ENCODE data around the gene GRID2. TPM values are rescaled to one million over a fixed set of nuclear protein-coding genes. Genes with fewer than 3 reads are reported as not detected.
A peak's percentile ranks its signal among the peaks of the same experiment; 100 is the strongest.
"Not testable (repeated sequence)": the region's sequence is repeated elsewhere in the genome, so short reads cannot be mapped to it uniquely, and the experiment has no call there.

GRID2 gene
- total RNA-seq, 1 experiment from 2014 or later: 2.2 TPM

GRCh38 chr4:92450694-92451093 lies 146.9 kb downstream of the GRID2 start:
- no peak for ATAC-seq
- H3K4me2 ChIP-seq (ENCODE audit: low read length): no peak overlapping the region
- H2AFZ ChIP-seq (ENCODE audit: low read length): no peak overlapping the region
- no peaks in the 10 kb centered on the region for H3K9me3 ChIP-seq (ENCODE audit: low read length)
- H3K36me3 ChIP-seq (ENCODE audit: low read depth, low read length): no peaks in the 10 kb centered on the region
- no peak for DNase-seq
- H3K4me1 ChIP-seq (ENCODE audit: insufficient read depth, low read length): no peaks in the 10 kb centered on the region
- H3K27ac ChIP-seq (ENCODE audit: low read length): no peak overlapping the region
- no peaks in the 10 kb centered on the region for H3F3A ChIP-seq (ENCODE audit: low read length, unreplicated experiment)
- no peak overlapping the region for H3K9ac ChIP-seq (ENCODE audit: low read length)
- POLR2A ChIA-PET (ENCODE audit: unreplicated experiment): no interaction called here
- CTCF ChIA-PET: no interaction called here
- BruUV-seq (replicated peaks): no TSS peak
- no peaks in the 10 kb centered on the region for H3K9me2 ChIP-seq (replicated peaks; ENCODE audit: low read length)
- TF ChIP-seq EZH2 (IDR thresholded peaks at IDR 0.05; ENCODE audit: low read length, unreplicated experiment) (no peak), CTCF (conservative IDR thresholded peaks at IDR 0.05; ENCODE audit: low read depth, low read length) (no peak), EZH2phosphoT487 (IDR thresholded peaks at IDR 0.05; ENCODE audit: borderline replicate concordance, low read length) (no peak)
- no peaks in the 10 kb centered on the region for H3K27me3 ChIP-seq (ENCODE audit: low read length)
- H4K20me1 ChIP-seq (ENCODE audit: low read length): no peaks in the 10 kb centered on the region
- H3K4me3 ChIP-seq (ENCODE audit: low read length): no peak overlapping the region
- H3K79me2 ChIP-seq (ENCODE audit: low read length): no peaks in the 10 kb centered on the region
- intact Hi-C loops (cut with micrococcal nuclease): no loop called here

- ChIA-PET POLR2A (ENCODE audit: unreplicated experiment) (no interaction called here), CTCF (no interaction called here)
- Histone ChIP-seq H3K27me3 (ENCODE audit: low read length) (no peaks in the 10 kb centered on the region), H3K9me3 (ENCODE audit: low read length) (no peaks in the 10 kb centered on the region), H3K9me2 (replicated peaks; ENCODE audit: low read length) (no peaks in the 10 kb centered on the region), H3K27ac (ENCODE audit: low read length) (no peak overlapping the region), H3K4me1 (ENCODE audit: insufficient read depth, low read length) (no peaks in the 10 kb centered on the region), H4K20me1 (ENCODE audit: low read length) (no peaks in the 10 kb centered on the region), H3K9ac (ENCODE audit: low read length) (no peak overlapping the region), H3K36me3 (ENCODE audit: low read depth, low read length) (no peaks in the 10 kb centered on the region), H3K4me3 (ENCODE audit: low read length) (no peak overlapping the region), H3K4me2 (ENCODE audit: low read length) (no peak overlapping the region), H3F3A (ENCODE audit: low read length, unreplicated experiment) (no peaks in the 10 kb centered on the region), H2AFZ (ENCODE audit: low read length) (no peak overlapping the region), H3K79me2 (ENCODE audit: low read length) (no peaks in the 10 kb centered on the region)
- intact Hi-C loops (cut with micrococcal nuclease): no loop called here
- no peak for TF ChIP-seq EZH2 (IDR thresholded peaks at IDR 0.05; ENCODE audit: low read length, unreplicated experiment)
- no TSS peak for BruUV-seq (replicated peaks)
- DNase-seq: peak; percentile 12
- ATAC-seq: no peak
These were observed 148.0 kb downstream of the GRID2 start for GRCh38 chr4:92451782-92452181.

DNA sequence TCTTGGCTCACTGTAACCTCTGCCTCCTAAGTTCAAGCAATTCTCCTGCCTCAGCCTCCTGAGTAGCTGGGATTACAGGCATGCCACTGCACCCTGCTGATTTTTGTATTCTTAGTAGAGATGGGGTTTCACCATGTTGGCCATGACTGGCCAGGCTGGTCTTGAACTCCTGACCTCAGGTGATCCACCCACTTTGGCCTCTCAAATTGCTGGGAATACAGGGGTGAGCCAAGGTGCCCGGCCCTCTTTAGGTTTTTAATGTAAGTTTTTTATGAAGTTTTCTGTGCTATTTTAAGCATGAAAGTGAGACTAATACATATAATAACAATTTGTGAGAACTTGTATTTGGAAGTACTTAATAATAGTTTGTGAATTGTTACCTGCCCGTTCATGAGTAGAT lies 148.6 kb downstream of the GRID2 start:
- H3F3A ChIP-seq (ENCODE audit: low read length, unreplicated experiment); H3K36me3 ChIP-seq (ENCODE audit: low read depth, low read length); POLR2A ChIA-PET (ENCODE audit: unreplicated experiment); H2AFZ ChIP-seq (ENCODE audit: low read length); H3K4me1 ChIP-seq (ENCODE audit: insufficient read depth, low read length); H3K9me3 ChIP-seq (ENCODE audit: low read length); H3K27me3 ChIP-seq (ENCODE audit: low read length); ATAC-seq; H3K9ac ChIP-seq (ENCODE audit: low read length); BruUV-seq (replicated peaks); intact Hi-C loops (cut with micrococcal nuclease); H3K4me2 ChIP-seq (ENCODE audit: low read length); CTCF ChIA-PET; H3K9me2 ChIP-seq (replicated peaks; ENCODE audit: low read length); H3K79me2 ChIP-seq (ENCODE audit: low read length); DNase-seq; H3K27ac ChIP-seq (ENCODE audit: low read length); H4K20me1 ChIP-seq (ENCODE audit: low read length); H3K4me3 ChIP-seq (ENCODE audit: low read length): not testable (repeated sequence)

DNA sequence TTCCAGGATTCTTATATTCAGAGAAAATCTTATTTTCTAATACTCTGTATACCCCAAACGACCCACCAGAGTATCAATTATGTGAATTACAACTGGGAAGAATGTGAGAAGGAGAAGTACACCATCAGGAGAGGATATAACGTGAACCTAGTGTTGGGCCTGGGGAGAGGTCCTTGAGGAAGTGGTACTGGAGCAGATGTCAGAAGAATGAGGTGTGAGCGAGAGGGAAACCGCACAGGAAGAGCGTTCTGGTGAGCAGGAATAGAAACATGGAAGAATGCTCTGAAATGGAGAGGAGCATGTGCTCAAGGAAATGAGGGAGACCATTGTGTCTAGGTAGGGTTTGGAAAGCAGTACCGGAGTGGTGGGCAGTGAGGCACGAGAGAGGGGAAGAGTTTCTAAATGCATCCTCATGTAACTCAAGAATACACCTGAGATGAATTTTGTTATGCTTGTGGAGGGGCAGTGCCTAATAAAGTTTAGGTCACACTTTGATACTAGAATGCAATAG lies 151.6 kb downstream of the GRID2 start:
- TF ChIP-seq EZH2phosphoT487 (IDR thresholded peaks at IDR 0.05; ENCODE audit: borderline replicate concordance, low read length) (no peak), EZH2 (IDR thresholded peaks at IDR 0.05; ENCODE audit: low read length, unreplicated experiment) (no peak), CTCF (conservative IDR thresholded peaks at IDR 0.05; ENCODE audit: low read depth, low read length) (no peak)
- Histone ChIP-seq H3F3A (ENCODE audit: low read length, unreplicated experiment) (no peaks in the 10 kb centered on the region), H3K79me2 (ENCODE audit: low read length) (no peaks in the 10 kb centered on the region), H3K4me3 (ENCODE audit: low read length) (no peak overlapping the region), H4K20me1 (ENCODE audit: low read length) (no peaks in the 10 kb centered on the region), H3K4me1 (ENCODE audit: insufficient read depth, low read length) (no peaks in the 10 kb centered on the region), H2AFZ (ENCODE audit: low read length) (no peak overlapping the region), H3K36me3 (ENCODE audit: low read depth, low read length) (no peaks in the 10 kb centered on the region), H3K27me3 (ENCODE audit: low read length) (no peaks in the 10 kb centered on the region), H3K27ac (ENCODE audit: low read length) (no peak overlapping the region), H3K9me3 (ENCODE audit: low read length) (no peaks in the 10 kb centered on the region), H3K9me2 (replicated peaks; ENCODE audit: low read length) (no peaks in the 10 kb centered on the region), H3K4me2 (ENCODE audit: low read length) (no peak overlapping the region), H3K9ac (ENCODE audit: low read length) (no peak overlapping the region)
- ChIA-PET POLR2A (ENCODE audit: unreplicated experiment) (no interaction called here), CTCF (no interaction called here)
- no peak for DNase-seq
- ATAC-seq: no peak
- intact Hi-C loops (cut with micrococcal nuclease): no loop called here
- BruUV-seq (replicated peaks): no TSS peak
